IMR-90 (cell line): ENCODE measurements around the gene KLKB1. TPM values are rescaled to one million over a fixed set of nuclear protein-coding genes. Genes with fewer than 3 reads are reported as not detected.

Source experiments
- ATAC-seq: fragments of 200-7000 bp; cut with Tn5 transposase; 2 replicates; pipeline ENCODE4 v1.9.1; 2020; ENCODE audit warnings: low read depth, mild to moderate bottlenecking, moderate library complexity
- BruUV-seq: library from RNA; stranded (reverse); fragments of 400-500 nt; replicated peaks from 2 replicates; lab custom pipeline; 2021; lab: Mats Ljungman, UMichigan
- CTCF ChIA-PET: fragments of 300-600 bp; formaldehyde crosslinking; extraction: SDS; loops from one replicate; lab custom pipeline; 2021; ENCODE audit warnings: antibody characterized with exemption; lab: Yijun Ruan, JAX
- POLR2A ChIA-PET: fragments of 300-600 bp; sonication (Branson Sonifier 250); formaldehyde crosslinking; loops from one replicate; lab custom pipeline; 2022; ENCODE audit warnings: antibody characterized with exemption; ENCODE audit not compliant: unreplicated experiment; lab: Charles Lee
- DNase-seq: peaks from one replicate; pipeline ENCODE4 v3.0.0; 2013
- H2AFZ ChIP-seq: replicated peaks from 2 replicates; pipeline ENCODE3; 2013; ENCODE audit warnings: low read length, mild to moderate bottlenecking; ENCODE audit not compliant: poor library complexity
- H2AK5ac ChIP-seq: 2 replicates; pipeline ENCODE4 v1.6.1; 2013; ENCODE audit warnings: low read depth, low read length, inconsistent platforms
- H2AK9ac ChIP-seq: replicated peaks from 2 replicates; pipeline ENCODE3; 2013; ENCODE audit warnings: mild to moderate bottlenecking, low read depth, low read length, moderate library complexity; ENCODE audit not compliant: poor library complexity
- H2BK120ac ChIP-seq: 2 replicates; pipeline ENCODE4 v1.6.1; 2013; ENCODE audit warnings: low read depth, low read length, inconsistent platforms
- H2BK15ac ChIP-seq: 3 replicates; pipeline ENCODE4 v1.6.1; 2013; ENCODE audit warnings: low read depth, low read length, inconsistent platforms
- H2BK20ac ChIP-seq: 2 replicates; pipeline ENCODE4 v1.6.1; 2013; ENCODE audit warnings: low read depth, mild to moderate bottlenecking, inconsistent platforms, low read length, moderate library complexity
- H2BK5ac ChIP-seq: 2 replicates; pipeline ENCODE4 v1.6.1; 2013; ENCODE audit warnings: mild to moderate bottlenecking, low read depth, low read length, inconsistent platforms; ENCODE audit not compliant: poor library complexity, severe bottlenecking
- H3K14ac ChIP-seq: replicated peaks from 2 replicates; pipeline ENCODE4 v1.6.1; 2013; ENCODE audit warnings: low read depth, low read length, inconsistent platforms
- H3K18ac ChIP-seq: 2 replicates; pipeline ENCODE4 v1.6.1; 2013; ENCODE audit warnings: low read depth, low read length, control low read depth
- H3K23ac ChIP-seq: 2 replicates; pipeline ENCODE4 v1.6.1; 2013; ENCODE audit warnings: low read depth, low read length, inconsistent platforms
- H3K27ac ChIP-seq: 2 replicates; pipeline ENCODE4 v1.5.1; 2013; ENCODE audit warnings: mild to moderate bottlenecking, control low read depth, low read length; ENCODE audit not compliant: insufficient read depth
- H3K27me3 ChIP-seq: 2 replicates; pipeline ENCODE4 v1.6.1; 2013; ENCODE audit warnings: low read length; ENCODE audit not compliant: control insufficient read depth, insufficient read depth
- H3K36me3 ChIP-seq: 2 replicates; pipeline ENCODE4 v1.6.1; 2013; ENCODE audit warnings: low read length, mixed read lengths; ENCODE audit not compliant: control insufficient read depth, insufficient read depth
- H3K4ac ChIP-seq: 2 replicates; pipeline ENCODE4 v1.6.1; 2013; ENCODE audit warnings: low read depth, low read length, inconsistent platforms
- H3K4me1 ChIP-seq: 2 replicates; pipeline ENCODE4 v1.6.1; 2013; ENCODE audit warnings: low read length, mixed read lengths; ENCODE audit not compliant: control insufficient read depth, insufficient read depth
- H3K4me2 ChIP-seq: 2 replicates; pipeline ENCODE4 v1.6.1; 2013; ENCODE audit warnings: low read depth, mild to moderate bottlenecking, control low read depth, low read length, moderate library complexity
- H3K4me3 ChIP-seq: 2 replicates; pipeline ENCODE4 v1.5.1; 2013; ENCODE audit warnings: low read depth, mild to moderate bottlenecking, control low read depth, low read length, moderate library complexity; ENCODE audit not compliant: insufficient read depth
- H3K56ac ChIP-seq: 2 replicates; pipeline ENCODE4 v1.6.1; 2013; ENCODE audit warnings: low read length, inconsistent platforms; ENCODE audit not compliant: insufficient read depth; ENCODE audit errors: extremely low read depth
- H3K79me1 ChIP-seq, 2 experiments: 2 replicates each; pipeline ENCODE4 v1.6.1; 2013; ENCODE audit warnings: low read length in 2 of 2, inconsistent platforms in 1 of 2, low read depth in 1 of 2
- H3K9ac ChIP-seq: 2 replicates; pipeline ENCODE4 v1.6.1; 2013; ENCODE audit warnings: low read depth, low read length, control low read depth
- H3K9me1 ChIP-seq: 2 replicates; pipeline ENCODE4 v1.6.1; 2013; ENCODE audit warnings: low read length, inconsistent platforms; ENCODE audit not compliant: insufficient read depth
- H3K9me3 ChIP-seq: 2 replicates; pipeline ENCODE4 v1.6.1; 2013; ENCODE audit warnings: low read length; ENCODE audit not compliant: control insufficient read depth, insufficient read depth
- H4K20me1 ChIP-seq: 2 replicates; pipeline ENCODE4 v1.6.1; 2013; ENCODE audit warnings: low read length, inconsistent platforms; ENCODE audit not compliant: insufficient read depth
- H4K5ac ChIP-seq: 2 replicates; pipeline ENCODE4 v1.6.1; 2013; ENCODE audit warnings: mild to moderate bottlenecking, low read depth, low read length, control low read depth
- H4K8ac ChIP-seq, 2 experiments: 2 replicates each; pipeline ENCODE4 v1.6.1; 2013; ENCODE audit warnings: low read depth in 2 of 2, low read length in 2 of 2, control low read depth in 1 of 2, inconsistent platforms in 1 of 2
- H4K91ac ChIP-seq: 2 replicates; pipeline ENCODE4 v1.6.1; 2013; ENCODE audit warnings: low read depth, low read length, inconsistent platforms; ENCODE audit not compliant: insufficient read depth
- BHLHE40 ChIP-seq: fragments of 150-350 bp; IDR thresholded peaks from 2 replicates; pipeline ENCODE4 v1.6.1; 2016; ENCODE audit warnings: mild to moderate bottlenecking, low read depth, low read length
- CHD1 ChIP-seq: IDR thresholded peaks from 2 replicates; pipeline ENCODE4 v1.6.1; 2012; ENCODE audit warnings: low read depth, low read length, improper control_type of control experiment
- RAD21 ChIP-seq: IDR thresholded peaks from 2 replicates; pipeline ENCODE4 v1.6.1; 2012; ENCODE audit warnings: low read length, improper control_type of control experiment
- RCOR1 ChIP-seq: IDR thresholded peaks from 2 replicates; pipeline ENCODE4 v1.6.1; 2012; ENCODE audit warnings: mild to moderate bottlenecking, low read length, improper control_type of control experiment; ENCODE audit not compliant: insufficient replicate concordance
- RFX5 ChIP-seq: IDR thresholded peaks from 2 replicates; pipeline ENCODE4 v1.8.0; 2012; ENCODE audit warnings: low read depth, mild to moderate bottlenecking, low read length, moderate library complexity
- SMC3 ChIP-seq: fragments of 150-350 bp; IDR thresholded peaks from 2 replicates; pipeline ENCODE4 v1.6.1; 2016; ENCODE audit warnings: low read depth, mild to moderate bottlenecking, antibody characterized with exemption, low read length, moderate library complexity
- USF2 ChIP-seq: fragments of 150-350 bp; IDR thresholded peaks from 2 replicates; pipeline ENCODE4 v1.6.1; 2017; ENCODE audit warnings: mild to moderate bottlenecking, antibody characterized with exemption, low read length, low read depth
- WGBS, 2 experiments: methylation state at CpG; one replicate each; pipeline versions ENCODE4 v1.1.5 to v1.1.7; 2013; ENCODE audit warnings: missing lambda C conversion rate in 2 of 2; ENCODE audit not compliant: insufficient read length in 1 of 2; ENCODE audit errors: extremely low coverage in 2 of 2; 5-methylcytosine and 5-hydroxymethylcytosine counted together
- dilution Hi-C: fragments of 300-500 bp; cut with HindIII; formaldehyde crosslinking; loops from one replicate; pipeline ENCODE4 v1.14.3; 2018; ENCODE audit warnings: low sequenced_read_pairs; ENCODE audit not compliant: unreplicated experiment
- in situ Hi-C: fragments of 300-500 bp; cut with MboI; formaldehyde crosslinking; loops from 3 replicates; pipeline ENCODE4 v1.14.3; 2019; ENCODE audit warnings: low sequenced_read_pairs, inconsistent platforms, mixed read lengths
- intact Hi-C: fragments of 100-400 bp; cut with micrococcal nuclease; formaldehyde crosslinking; loops from 2 replicates; pipeline ENCODE4 v1.10.0; 2022
- polyA plus RNA-seq, 3 experiments: library from polyadenylated mRNA; depleted of rRNA; stranded (reverse); fragments of >200 nt; gene quantifications; 2 replicates each; pipeline ENCODE4 v1.2.3, GENCODE V29; 2012; ENCODE audit warnings: low replicate concordance in 1 of 3
- total RNA-seq: library from RNA; depleted of rRNA; stranded (reverse); fragments of >200 nt; gene quantifications from 2 replicates; pipeline ENCODE4 v1.2.3, GENCODE V29; 2012
- TF ChIP-seq, protein P1 (sequence below): conservative IDR thresholded peaks from 2 replicates; pipeline ENCODE4 v1.5.1; 2012; ENCODE audit warnings: mild to moderate bottlenecking, low read depth, low read length, improper control_type of control experiment

The KLKB1 gene
- total and polyA plus RNA-seq, 2 of the 4 experiments (the other 2 are of a cell fraction) = 0.03 TPM; not detected in 1

DNA sequence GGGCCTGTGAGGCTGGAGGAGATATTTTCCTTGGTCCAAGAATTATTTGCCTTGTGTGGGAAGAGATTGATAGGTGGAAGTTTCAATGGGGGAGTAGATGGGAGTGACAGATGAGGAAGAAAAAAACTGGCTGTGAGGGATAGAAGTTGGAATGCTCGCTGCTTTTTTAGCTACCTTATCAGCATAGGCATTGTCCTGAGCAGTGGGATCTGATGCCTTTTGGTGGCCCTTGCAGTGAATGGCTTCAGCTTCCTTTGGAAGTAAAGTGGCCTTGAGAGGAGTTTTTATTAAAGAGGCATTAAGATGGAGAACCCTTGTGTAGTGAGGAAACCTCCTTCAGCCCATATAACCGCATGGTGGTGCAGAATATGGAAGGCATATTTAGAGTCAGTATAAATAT is 16.0 kb downstream of the KLKB1 start:
- intact Hi-C loops (no loop called here), dilution Hi-C loops (no loop called here), in situ Hi-C loops (no loop called here)
- Histone ChIP-seq H3K4me2 (no peak overlapping the region), H3K23ac (no peak overlapping the region), H2BK120ac (no peak overlapping the region), H2BK20ac (no peak overlapping the region), H2AK9ac (no peak overlapping the region), H3K56ac (no peak overlapping the region), H3K4me1 (no peaks in the 10 kb centered on the region), H3K9me1 (no peaks in the 10 kb centered on the region), H4K20me1 (no peaks in the 10 kb centered on the region), H3K27ac (no peak overlapping the region), H3K4me3 (no peak overlapping the region), H3K9ac (no peak overlapping the region), H2AK5ac (no peak overlapping the region), H3K18ac (no peak overlapping the region), H3K14ac (no peak overlapping the region), H3K4ac (no peak overlapping the region), H3K79me1 (no peaks in the 10 kb centered on the region), H4K91ac (no peak overlapping the region), H3K9me3 (no peaks in the 10 kb centered on the region), H4K8ac (no peak overlapping the region), H2AFZ (no peak overlapping the region), H2BK5ac (no peak overlapping the region), H2BK15ac (no peak overlapping the region), H3K27me3 (no peaks in the 10 kb centered on the region), H4K5ac (no peak overlapping the region), H3K36me3 (no peaks in the 10 kb centered on the region)
- CTCF ChIA-PET = no interaction called here
- POLR2A ChIA-PET = no interaction called here
- ATAC-seq = no peak
- WGBS, 2 experiments = no CpG with 5 or more reads among the region's 2 CpGs
- no TSS peak for BruUV-seq
- TF ChIP-seq BHLHE40 (no peak), RFX5 (no peak), USF2 (no peak), SMC3 (no peak), RAD21 (no peak), CHD1 (no peak), RCOR1 (no peak)
- TF ChIP-seq, protein P1, sequence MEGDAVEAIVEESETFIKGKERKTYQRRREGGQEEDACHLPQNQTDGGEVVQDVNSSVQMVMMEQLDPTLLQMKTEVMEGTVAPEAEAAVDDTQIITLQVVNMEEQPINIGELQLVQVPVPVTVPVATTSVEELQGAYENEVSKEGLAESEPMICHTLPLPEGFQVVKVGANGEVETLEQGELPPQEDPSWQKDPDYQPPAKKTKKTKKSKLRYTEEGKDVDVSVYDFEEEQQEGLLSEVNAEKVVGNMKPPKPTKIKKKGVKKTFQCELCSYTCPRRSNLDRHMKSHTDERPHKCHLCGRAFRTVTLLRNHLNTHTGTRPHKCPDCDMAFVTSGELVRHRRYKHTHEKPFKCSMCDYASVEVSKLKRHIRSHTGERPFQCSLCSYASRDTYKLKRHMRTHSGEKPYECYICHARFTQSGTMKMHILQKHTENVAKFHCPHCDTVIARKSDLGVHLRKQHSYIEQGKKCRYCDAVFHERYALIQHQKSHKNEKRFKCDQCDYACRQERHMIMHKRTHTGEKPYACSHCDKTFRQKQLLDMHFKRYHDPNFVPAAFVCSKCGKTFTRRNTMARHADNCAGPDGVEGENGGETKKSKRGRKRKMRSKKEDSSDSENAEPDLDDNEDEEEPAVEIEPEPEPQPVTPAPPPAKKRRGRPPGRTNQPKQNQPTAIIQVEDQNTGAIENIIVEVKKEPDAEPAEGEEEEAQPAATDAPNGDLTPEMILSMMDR = no peak
- DNase-seq = no peak
